HCT116 (cell line): ENCODE measurements around the gene CD247. TPM values are rescaled to one million over a fixed set of nuclear protein-coding genes. Genes with fewer than 3 reads are reported as not detected.

Experiments
- ATAC-seq: fragments of 200-7000 bp; cut with Tn5 transposase; 2 replicates; pipeline ENCODE4 v1.9.1; 2020; ENCODE audit warnings: mild to moderate bottlenecking, moderate library complexity
- BruUV-seq: library from RNA; stranded (reverse); fragments of 400-500 nt; replicated peaks from 2 replicates; lab custom pipeline; 2021; lab: Mats Ljungman, UMichigan
- CTCF ChIA-PET: fragments of 300-600 bp; sonication (Branson Sonifier 250); formaldehyde crosslinking; loops from one replicate; lab custom pipeline; 2021; ENCODE audit warnings: antibody characterized with exemption; lab: Charles Lee
- POLR2A ChIA-PET: fragments of 300-600, 350-600 bp; sonication (Branson Sonifier 250); formaldehyde crosslinking; loops from one replicate; lab custom pipeline; 2021; ENCODE audit warnings: antibody characterized with exemption; lab: Charles Lee
- RAD21 ChIA-PET, 2 experiments: fragments of 300-600 bp; sonication (Branson Sonifier 250); formaldehyde crosslinking; loops; one replicate each; lab custom pipeline; 2023; ENCODE audit warnings: low total read pairs in 2 of 2; ENCODE audit not compliant: uncharacterized antibody in 2 of 2, unreplicated experiment in 2 of 2, low non-redundant PET in 1 of 2; lab: Charles Lee
- DNase-seq: peaks from one replicate; pipeline ENCODE4 v3.0.0-alpha.2; 2010; ENCODE audit warnings: low read depth, low spot score
- H2AFZ ChIP-seq: fragments of 200-600 bp; shearing (Covaris generic), sonication (generic); 2 replicates; pipeline ENCODE4 v1.6.1; 2017; ENCODE audit warnings: low read depth, mixed run types, mixed read lengths, antibody characterized with exemption, low read length; ENCODE audit not compliant: poor library complexity, severe bottlenecking
- H3K27ac ChIP-seq: 2 replicates; pipeline ENCODE4 v1.5.1; 2012; ENCODE audit warnings: low read depth, low read length
- H3K27me3 ChIP-seq: fragments of 200-600 bp; sonication (generic); 2 replicates; pipeline ENCODE4 v1.6.1; 2016; ENCODE audit warnings: mixed run types, low read length, mixed read lengths; ENCODE audit not compliant: insufficient read depth
- H3K36me3 ChIP-seq, 2 experiments: fragments of 200-500 bp in 1 of 2; fragments of 200-600 bp in 1 of 2; sonication (Bioruptor generic) in 1 of 2; sonication (generic) in 1 of 2; 2 replicates each; pipeline versions ENCODE4 v1.5.1 to v1.6.1; 2014 to 2016; ENCODE audit warnings: low read length in 2 of 2, inconsistent platforms in 1 of 2, mixed read lengths in 1 of 2, mixed run types in 1 of 2; ENCODE audit not compliant: insufficient read depth in 2 of 2, control insufficient read depth in 1 of 2
- H3K4me1 ChIP-seq, 2 experiments: fragments of 200-600 bp in 1 of 2; sonication (generic) in 1 of 2; 2 replicates each; pipeline versions ENCODE4 v1.5.1 to v1.6.1; 2012 to 2017; ENCODE audit warnings: low read length in 2 of 2, inconsistent platforms in 1 of 2, mild to moderate bottlenecking in 1 of 2, mixed read lengths in 1 of 2, mixed run types in 1 of 2, moderate library complexity in 1 of 2; ENCODE audit not compliant: insufficient read depth in 2 of 2, control insufficient read depth in 1 of 2
- H3K4me2 ChIP-seq: fragments of 200-600 bp; sonication (generic); 2 replicates; pipeline ENCODE4 v1.6.1; 2017; ENCODE audit warnings: mixed run types, low read length, mixed read lengths
- H3K4me3 ChIP-seq, 2 experiments: fragments of 200-600 bp in 1 of 2; sonication (generic) in 1 of 2; replicated peaks in 1 of 2; 2 replicates each; pipeline ENCODE4 v1.5.1; 2011 to 2016; ENCODE audit warnings: low read length in 2 of 2, control low read depth in 1 of 2, low read depth in 1 of 2, mild to moderate bottlenecking in 1 of 2, mixed read lengths in 1 of 2, mixed run types in 1 of 2
- H3K79me2 ChIP-seq: fragments of 200-600 bp; sonication (generic); 2 replicates; pipeline ENCODE4 v1.6.1; 2017; ENCODE audit warnings: mild to moderate bottlenecking, mixed run types, low read length, moderate library complexity, mixed read lengths; ENCODE audit not compliant: insufficient read depth
- H3K9ac ChIP-seq: fragments of 200-600 bp; sonication (generic); 2 replicates; pipeline ENCODE4 v1.6.1; 2016; ENCODE audit warnings: low read length, mixed read lengths
- H3K9me2 ChIP-seq: fragments of 200-600 bp; sonication (generic), shearing (Covaris generic); 2 replicates; pipeline ENCODE4 v1.6.1; 2017; ENCODE audit warnings: mixed run types, mild to moderate bottlenecking, moderate library complexity; ENCODE audit not compliant: insufficient read depth
- H3K9me3 ChIP-seq, 2 experiments: fragments of 200-500 bp in 1 of 2; fragments of 200-600 bp in 1 of 2; sonication (Bioruptor generic) in 1 of 2; sonication (generic) in 1 of 2; 2 replicates each; pipeline ENCODE4 v1.6.1; 2014 to 2017; ENCODE audit warnings: low read length in 2 of 2, mixed read lengths in 2 of 2, inconsistent platforms in 1 of 2, low read depth in 1 of 2, mild to moderate bottlenecking in 1 of 2, mixed run types in 1 of 2, moderate library complexity in 1 of 2; ENCODE audit not compliant: control insufficient read depth in 1 of 2, insufficient read depth in 1 of 2
- H4K20me1 ChIP-seq: fragments of 200-600 bp; sonication (generic), shearing (Covaris generic); 2 replicates; pipeline ENCODE4 v1.6.1; 2017; ENCODE audit warnings: mixed run types, mild to moderate bottlenecking, moderate library complexity; ENCODE audit not compliant: insufficient read depth
- ATF3 ChIP-seq: IDR thresholded peaks from 2 replicates; pipeline ENCODE4 v1.6.1; 2012
- CTCF ChIP-seq, 3 experiments: fragments of 200-600 bp in 1 of 3; sonication (generic) in 1 of 3; IDR thresholded peaks in 2 of 3; conservative IDR thresholded peaks in 1 of 3; 2 replicates each; pipeline ENCODE4 v1.5.1; 2012 to 2017; ENCODE audit warnings: low read depth in 2 of 3, low read length in 2 of 3, antibody characterized with exemption in 1 of 3, borderline replicate concordance in 1 of 3, control low read depth in 1 of 3, mild to moderate bottlenecking in 1 of 3, mixed read lengths in 1 of 3, mixed run types in 1 of 3, moderate library complexity in 1 of 3; ENCODE audit not compliant: insufficient read depth in 1 of 3
- EZH2 ChIP-seq: fragments of 200-600 bp; sonication (generic); IDR thresholded peaks from 2 replicates; pipeline ENCODE4 v1.6.1; 2017; ENCODE audit warnings: antibody characterized with exemption, mixed run types
- JUND ChIP-seq: IDR thresholded peaks from 2 replicates; pipeline ENCODE4 v1.6.1; 2012
- SIN3A ChIP-seq: IDR thresholded peaks from 2 replicates; pipeline ENCODE4 v1.6.1; 2012; ENCODE audit warnings: low read depth
- ZFX ChIP-seq: fragments of 450-650 bp; IDR thresholded peaks from 2 replicates; pipeline ENCODE4 v1.6.1; 2017
- intact Hi-C: fragments of 100-400 bp; cut with micrococcal nuclease; formaldehyde crosslinking; loops from 2 replicates; pipeline ENCODE4 v1.10.0; 2022
- total RNA-seq: library from RNA; stranded (reverse); gene quantifications from one replicate; pipeline ENCODE4 v1.2.1, GENCODE V29; 2021; ENCODE audit not compliant: unreplicated experiment
- TF ChIP-seq, protein P1 (sequence below): IDR thresholded peaks from 2 replicates; pipeline ENCODE4 v1.6.1; 2012

Gene CD247
- total RNA-seq, 1 experiment from 2014 or later = 0.57 TPM

DNA sequence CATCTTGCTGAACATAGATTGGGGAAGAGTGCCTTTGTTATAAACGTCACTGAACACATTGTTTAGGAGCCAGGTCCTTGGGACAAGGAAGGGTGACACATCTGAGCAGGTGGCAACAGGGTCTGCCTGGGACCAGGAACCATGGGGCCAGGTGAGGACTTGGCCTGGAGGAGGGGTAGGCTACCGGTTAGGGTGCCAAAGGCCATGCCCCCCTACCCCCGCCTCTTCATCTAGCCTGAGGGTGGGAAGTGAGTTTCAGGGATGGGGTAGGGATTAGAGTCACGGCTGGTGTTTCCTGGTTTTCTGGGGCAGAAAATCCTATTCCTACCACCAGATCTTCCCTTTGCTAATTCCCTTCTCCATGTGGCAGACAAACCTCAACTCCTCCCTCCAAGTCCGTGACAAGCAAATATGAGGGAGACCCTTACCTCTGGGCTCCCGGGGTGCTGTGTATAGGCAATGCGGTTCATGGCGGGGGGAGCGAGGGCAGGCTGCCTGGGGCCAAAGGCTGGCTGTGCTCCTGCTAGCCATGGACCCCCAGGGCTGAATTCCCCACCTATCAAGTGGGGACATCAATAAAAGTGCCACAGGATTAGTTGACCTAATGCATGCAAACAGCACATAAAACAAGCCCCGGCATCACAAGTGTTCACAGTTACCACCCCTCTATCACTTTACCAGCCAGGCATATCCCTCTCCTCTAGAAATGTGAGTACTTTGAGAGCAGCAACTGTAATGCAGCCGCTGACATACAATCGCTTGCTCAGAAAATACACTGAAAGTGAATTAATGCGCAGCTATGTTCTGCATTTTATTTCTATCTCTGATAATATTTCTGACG lies 14.5 kb downstream of the CD247 start:
- POLR2A ChIA-PET = no interaction called here
- H2AFZ ChIP-seq = no peak overlapping the region
- DNase-seq = no peak
- H3K79me2 ChIP-seq = no peaks in the 10 kb centered on the region
- no TSS peak for BruUV-seq
- no peaks in the 10 kb centered on the region for H4K20me1 ChIP-seq
- H3K9ac ChIP-seq = no peak overlapping the region
- TF ChIP-seq EZH2 = no peak
- no peak for TF ChIP-seq ZFX
- TF ChIP-seq JUND = no peak
- TF ChIP-seq, protein P1, sequence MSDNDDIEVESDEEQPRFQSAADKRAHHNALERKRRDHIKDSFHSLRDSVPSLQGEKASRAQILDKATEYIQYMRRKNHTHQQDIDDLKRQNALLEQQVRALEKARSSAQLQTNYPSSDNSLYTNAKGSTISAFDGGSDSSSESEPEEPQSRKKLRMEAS = no peak
- no peak for TF ChIP-seq ATF3
- TF ChIP-seq SIN3A = no peak
- TF ChIP-seq CTCF (IDR thresholded peaks at IDR 0.05 in 2 of 3, conservative IDR thresholded peaks at IDR 0.05 in 1 of 3; ENCODE audit: borderline replicate concordance in 1 of 3, insufficient read depth in 1 of 3, low read depth in 2 of 3, low read length in 2 of 3) = no peak
- ATAC-seq = no peak
- no peaks in the 10 kb centered on the region for H3K36me3 ChIP-seq
- intact Hi-C loops = no loop called here
- no peaks in the 10 kb centered on the region for H3K9me3 ChIP-seq
- H3K4me3 ChIP-seq = no peak overlapping the region
- peaks cover 7% of the 10 kb centered on the region; the same call in 1 of the 2 replicates for H3K27me3 ChIP-seq
- RAD21 ChIA-PET = no interaction called here
- no peaks in the 10 kb centered on the region for H3K4me1 ChIP-seq
- no peak overlapping the region for H3K4me2 ChIP-seq
- H3K9me2 ChIP-seq = no peaks in the 10 kb centered on the region
- H3K27ac ChIP-seq = no peak overlapping the region
- CTCF ChIA-PET = no interaction called here
